RWPE2 (cell line): ENCODE measurements around the gene TMEM108.

Experiments used
- ATAC-seq: fragments of 200-7000 bp; cut with Tn5 transposase; 3 replicates; pipeline ENCODE4 v1.9.1; 2021; ENCODE audit warnings: low read depth
- DNase-seq: peaks from one replicate; pipeline ENCODE4 v3.0.0-alpha.2; 2020; ENCODE audit warnings: low spot score
- H3K27ac ChIP-seq: fragments of 450-650 bp; 2 replicates; pipeline ENCODE4 v1.5.1; 2017; ENCODE audit warnings: mild to moderate bottlenecking; ENCODE audit not compliant: poor library complexity, severe bottlenecking
- H3K27me3 ChIP-seq: fragments of 250-450 bp; sonication (Bioruptor Pico); 2 replicates; pipeline ENCODE4 v1.5.1; 2021; ENCODE audit warnings: mild to moderate bottlenecking, moderate library complexity; ENCODE audit not compliant: insufficient read depth, poor library complexity, severe bottlenecking
- H3K36me3 ChIP-seq: fragments of 250-450 bp; sonication (Bioruptor Pico); 2 replicates; pipeline ENCODE4 v1.5.1; 2020; ENCODE audit warnings: low read depth, mild to moderate bottlenecking, moderate library complexity
- H3K4me1 ChIP-seq: fragments of 250-450 bp; sonication (Bioruptor Pico); 2 replicates; pipeline ENCODE4 v1.5.1; 2021; ENCODE audit warnings: mild to moderate bottlenecking, moderate library complexity; ENCODE audit not compliant: insufficient read depth, poor library complexity, severe bottlenecking
- H3K4me3 ChIP-seq: fragments of 250-450 bp; sonication (Bioruptor Pico); 2 replicates; pipeline ENCODE4 v1.5.1; 2021; ENCODE audit warnings: mild to moderate bottlenecking, moderate library complexity; ENCODE audit not compliant: severe bottlenecking
- H3K9me3 ChIP-seq: fragments of 250-450 bp; sonication (Bioruptor Pico); 2 replicates; pipeline ENCODE4 v1.5.1; 2021; ENCODE audit warnings: mild to moderate bottlenecking, moderate library complexity; ENCODE audit not compliant: severe bottlenecking
- TF ChIP-seq, protein P1 (sequence below): fragments of 450-650 bp; IDR thresholded peaks from one replicate; pipeline ENCODE4 v1.5.1; 2017; ENCODE audit warnings: mild to moderate bottlenecking, moderate library complexity; ENCODE audit not compliant: poor library complexity, severe bottlenecking

The TMEM108 gene

DNA sequence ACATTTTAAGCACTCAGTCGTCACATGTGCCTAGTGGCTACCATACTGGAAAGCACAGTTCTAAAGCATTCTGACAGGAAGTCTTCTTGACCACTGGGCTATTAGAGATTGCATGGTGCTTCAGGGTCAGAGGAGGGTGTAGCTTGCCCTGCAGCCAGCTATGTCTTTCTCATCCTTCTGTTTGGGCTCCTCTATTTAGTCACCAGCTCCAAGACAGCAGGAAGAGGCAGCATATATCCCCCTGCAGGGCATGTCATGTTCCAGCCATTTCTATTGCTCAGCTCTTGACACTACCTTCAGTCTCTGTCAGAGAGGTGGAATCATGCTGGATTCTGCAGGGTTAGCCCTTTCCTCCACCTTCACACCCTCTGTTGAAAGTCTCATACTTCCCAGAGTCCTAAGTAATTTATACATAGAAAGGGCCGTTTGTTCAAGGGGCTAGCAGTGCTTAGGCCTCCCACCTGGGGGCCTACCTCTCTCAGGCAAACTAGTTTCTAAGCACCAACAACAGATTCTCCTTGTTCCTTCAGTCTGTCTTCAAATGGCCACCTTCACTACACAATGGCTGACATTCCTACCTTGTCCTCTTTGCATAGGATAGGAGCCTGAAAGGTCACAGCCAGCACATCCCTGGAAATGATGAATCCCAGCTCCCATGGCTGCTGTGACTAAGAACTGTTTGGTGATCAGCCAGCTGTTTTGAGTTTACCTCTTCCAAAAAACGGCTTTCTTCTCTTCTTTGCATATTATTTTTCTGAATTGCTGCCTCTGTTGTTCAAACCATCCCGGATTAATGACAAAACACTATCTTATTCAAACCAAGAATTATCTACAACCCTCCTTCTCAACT, 246.0 kb downstream of the TMEM108 start:
- no peak for ATAC-seq
- Histone ChIP-seq H3K4me3 (no peak overlapping the region), H3K9me3 (no peaks in the 10 kb centered on the region), H3K4me1 (no peaks in the 10 kb centered on the region), H3K36me3 (no peaks in the 10 kb centered on the region), H3K27ac (no peak overlapping the region), H3K27me3 (peaks cover 3% of the 10 kb centered on the region)
- TF ChIP-seq, protein P1, sequence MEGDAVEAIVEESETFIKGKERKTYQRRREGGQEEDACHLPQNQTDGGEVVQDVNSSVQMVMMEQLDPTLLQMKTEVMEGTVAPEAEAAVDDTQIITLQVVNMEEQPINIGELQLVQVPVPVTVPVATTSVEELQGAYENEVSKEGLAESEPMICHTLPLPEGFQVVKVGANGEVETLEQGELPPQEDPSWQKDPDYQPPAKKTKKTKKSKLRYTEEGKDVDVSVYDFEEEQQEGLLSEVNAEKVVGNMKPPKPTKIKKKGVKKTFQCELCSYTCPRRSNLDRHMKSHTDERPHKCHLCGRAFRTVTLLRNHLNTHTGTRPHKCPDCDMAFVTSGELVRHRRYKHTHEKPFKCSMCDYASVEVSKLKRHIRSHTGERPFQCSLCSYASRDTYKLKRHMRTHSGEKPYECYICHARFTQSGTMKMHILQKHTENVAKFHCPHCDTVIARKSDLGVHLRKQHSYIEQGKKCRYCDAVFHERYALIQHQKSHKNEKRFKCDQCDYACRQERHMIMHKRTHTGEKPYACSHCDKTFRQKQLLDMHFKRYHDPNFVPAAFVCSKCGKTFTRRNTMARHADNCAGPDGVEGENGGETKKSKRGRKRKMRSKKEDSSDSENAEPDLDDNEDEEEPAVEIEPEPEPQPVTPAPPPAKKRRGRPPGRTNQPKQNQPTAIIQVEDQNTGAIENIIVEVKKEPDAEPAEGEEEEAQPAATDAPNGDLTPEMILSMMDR = no peak
- no peak for DNase-seq

GRCh38 chr3:133289322-133289721, 251.1 kb downstream of the TMEM108 start:
- DNase-seq = no peak
- TF ChIP-seq, protein P1 = no peak
- ATAC-seq = no peak
- H3K27ac ChIP-seq = no peak overlapping the region
- H3K27me3 ChIP-seq = peaks cover 3% of the 10 kb centered on the region
- H3K4me3 ChIP-seq = no peak overlapping the region
- no peaks in the 10 kb centered on the region for H3K36me3 ChIP-seq
- peaks cover 7% of the 10 kb centered on the region for H3K4me1 ChIP-seq
- no peaks in the 10 kb centered on the region for H3K9me3 ChIP-seq

DNA sequence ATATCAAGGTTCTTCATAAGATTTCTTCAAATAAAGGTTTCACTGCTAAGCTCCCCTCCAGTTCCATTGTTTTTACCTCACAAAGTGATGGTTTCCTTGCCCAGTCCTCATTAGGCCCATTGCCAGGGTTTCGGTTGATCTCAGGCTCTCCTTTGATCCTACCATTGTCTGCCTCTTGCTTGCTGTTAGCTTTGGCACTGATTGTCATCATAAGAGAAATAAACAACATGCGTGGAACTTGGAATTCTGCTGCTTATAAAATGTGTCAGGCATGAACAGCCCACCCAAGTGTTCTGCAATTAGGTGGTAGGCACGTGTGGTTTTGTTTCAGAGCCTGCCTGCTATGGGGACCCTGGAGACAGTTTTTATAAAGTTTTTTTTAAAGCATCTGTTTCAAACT, 254.1 kb downstream of the TMEM108 start:
- H3K4me1 ChIP-seq = peaks cover 21% of the 10 kb centered on the region
- H3K36me3 ChIP-seq = no peaks in the 10 kb centered on the region
- no peak overlapping the region for H3K4me3 ChIP-seq
- ATAC-seq (no peak), DNase-seq (no peak)
- peaks cover under 1% of the 10 kb centered on the region for H3K27me3 ChIP-seq
- no peak overlapping the region for H3K27ac ChIP-seq
- no peaks in the 10 kb centered on the region for H3K9me3 ChIP-seq
- TF ChIP-seq, protein P1 = no peak

GRCh38 chr3:133293397-133294110, 255.4 kb downstream of the TMEM108 start:
- H3K4me3 ChIP-seq = no peak overlapping the region
- TF ChIP-seq, protein P1 = no peak
- no peak for ATAC-seq
- peaks cover 21% of the 10 kb centered on the region for H3K4me1 ChIP-seq
- H3K36me3 ChIP-seq = no peaks in the 10 kb centered on the region
- peak overlapping the region; percentile 30 for H3K27ac ChIP-seq
- DNase-seq = no peak
- no peaks in the 10 kb centered on the region for H3K27me3 ChIP-seq
- H3K9me3 ChIP-seq = no peaks in the 10 kb centered on the region
